ENCODE results near the gene RPL29.
"Not testable (repeated sequence)": the region's sequence is repeated elsewhere in the genome, so short reads cannot be mapped to it uniquely, and the experiment has no call there.

The RPL29 gene

GRCh38 chr3:51995346-51996163 is at the start of gene RPL29:
RPL29 (minus strand) TSS chr3:51995895; CDS start chr3:51995461, 434 bp downstream.
- DNase-seq: peak; percentile 68

GRCh38 chr3:52044869-52045619 is 49.3 kb upstream of the RPL29 start:
- DNase-seq: no peak

- DNase-seq: no peak
These were observed 48.1 kb upstream of the RPL29 start for GRCh38 chr3:52043750-52044149.

GRCh38 chr3:52043039-52043438 is 47.3 kb upstream of the RPL29 start:
- DNase-seq: not testable (repeated sequence)

GRCh38 chr3:52041118-52041731 is 45.5 kb upstream of the RPL29 start:
- peak; percentile 5 for DNase-seq

DNA sequence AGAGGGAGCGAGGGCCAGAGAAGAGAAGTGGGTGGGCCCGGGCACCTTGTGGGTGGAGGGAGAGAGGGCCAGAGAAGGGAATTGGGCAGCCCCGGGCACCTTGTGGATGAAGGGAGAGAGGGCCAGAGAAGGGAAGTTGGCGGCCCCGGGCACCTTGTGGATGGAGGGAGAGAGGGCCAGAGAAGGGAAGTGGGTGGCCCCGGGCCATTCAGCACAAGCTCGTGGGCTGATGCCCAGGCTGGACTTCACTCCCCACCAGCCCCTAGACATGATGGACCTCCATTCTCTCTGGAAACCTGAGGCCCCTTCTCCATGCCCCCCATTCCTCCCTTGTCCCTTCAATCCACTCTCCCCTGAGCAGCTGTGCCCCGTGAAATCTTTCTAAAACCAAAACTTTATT is 44.9 kb upstream of the RPL29 start:
- no peak for DNase-seq

GRCh38 chr3:52039846-52040245 is 44.2 kb upstream of the RPL29 start:
- no peak for DNase-seq

DNA sequence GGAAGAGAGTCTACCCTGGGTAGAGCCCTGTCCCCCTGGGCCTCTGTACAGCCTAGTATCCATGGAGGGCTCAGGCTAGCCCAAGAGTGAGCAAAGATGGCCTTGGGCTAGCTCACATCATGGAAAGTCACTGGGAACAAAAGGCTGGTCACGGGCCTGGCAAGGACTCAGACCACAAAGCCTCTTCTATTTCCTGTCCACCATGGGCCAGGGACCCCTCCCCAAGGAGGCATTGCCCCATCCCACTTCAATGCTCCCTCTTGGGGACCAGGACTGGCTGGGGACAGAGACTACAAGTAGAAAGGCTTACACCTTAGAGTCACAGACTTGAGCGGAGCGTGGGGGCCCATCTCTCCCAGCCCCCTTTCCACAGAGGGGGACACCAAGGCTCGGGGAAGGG is 43.7 kb upstream of the RPL29 start:
- no peak for DNase-seq

DNA sequence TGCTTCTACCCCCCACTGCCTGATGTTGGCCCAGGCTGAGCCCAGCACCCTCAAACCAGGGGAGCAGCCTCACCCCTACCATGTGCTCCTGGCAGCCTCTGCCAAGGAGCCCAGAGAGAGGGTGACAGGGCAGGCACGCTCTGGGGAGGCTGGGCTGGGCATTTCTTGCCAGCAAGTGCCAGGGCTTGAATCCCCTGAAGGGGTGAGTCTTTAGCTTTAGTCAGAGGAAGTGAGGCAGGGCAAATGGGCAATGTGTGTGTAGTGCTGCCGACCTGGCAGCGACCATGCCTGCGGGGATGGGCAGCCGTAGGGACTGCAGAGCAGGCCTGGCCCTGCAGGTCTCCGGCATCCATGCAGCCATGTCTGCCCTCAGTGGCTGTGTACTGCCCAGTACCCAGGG is 42.5 kb upstream of the RPL29 start:
- DNase-seq: no peak

GRCh38 chr3:52037291-52037690 is 41.6 kb upstream of the RPL29 start:
- no peak for DNase-seq

DNA sequence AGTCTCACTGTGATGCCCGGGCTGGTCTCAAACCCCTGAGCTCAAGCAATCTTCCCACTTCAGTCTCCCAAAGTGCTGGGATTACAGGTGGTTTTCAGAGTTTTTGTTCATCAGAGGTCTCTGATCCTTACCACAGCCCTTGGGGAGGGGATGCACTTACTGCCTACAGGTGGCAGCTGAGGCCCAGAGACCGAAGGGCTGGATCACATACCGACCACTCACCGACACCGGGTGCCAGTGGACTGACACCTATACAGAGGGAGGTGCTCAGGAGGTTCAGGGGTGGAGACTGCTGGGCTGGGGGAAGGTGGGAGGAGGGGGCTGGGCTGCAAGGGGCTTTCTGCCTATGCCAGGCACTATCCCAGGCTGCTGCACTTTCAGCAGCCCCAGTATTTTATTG is 41.1 kb upstream of the RPL29 start:
- DNase-seq: no peak

DNA sequence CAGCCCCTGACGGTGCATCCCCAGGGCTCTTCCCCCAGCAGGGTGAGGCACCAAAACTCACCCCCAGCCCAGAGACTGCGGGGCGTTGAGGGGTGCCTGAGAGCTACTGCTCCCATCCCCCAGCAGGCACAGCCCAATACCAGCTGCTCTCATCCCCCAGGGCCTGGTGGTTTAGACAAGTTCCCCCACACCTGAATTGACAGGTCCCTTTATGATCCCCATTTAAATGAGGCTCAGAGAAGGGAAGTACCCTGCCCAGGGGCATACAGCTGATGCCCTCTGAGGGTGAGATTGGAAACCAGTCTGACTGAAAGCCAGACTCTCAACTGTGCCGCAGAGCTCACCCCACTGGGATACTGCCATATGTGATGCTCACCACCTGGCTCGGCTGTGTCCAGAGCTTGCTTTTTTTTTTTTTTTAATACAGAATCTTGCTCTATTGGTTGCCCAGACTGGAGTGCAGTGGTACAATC is 40.6 kb upstream of the RPL29 start:
- no peak for DNase-seq

DNA sequence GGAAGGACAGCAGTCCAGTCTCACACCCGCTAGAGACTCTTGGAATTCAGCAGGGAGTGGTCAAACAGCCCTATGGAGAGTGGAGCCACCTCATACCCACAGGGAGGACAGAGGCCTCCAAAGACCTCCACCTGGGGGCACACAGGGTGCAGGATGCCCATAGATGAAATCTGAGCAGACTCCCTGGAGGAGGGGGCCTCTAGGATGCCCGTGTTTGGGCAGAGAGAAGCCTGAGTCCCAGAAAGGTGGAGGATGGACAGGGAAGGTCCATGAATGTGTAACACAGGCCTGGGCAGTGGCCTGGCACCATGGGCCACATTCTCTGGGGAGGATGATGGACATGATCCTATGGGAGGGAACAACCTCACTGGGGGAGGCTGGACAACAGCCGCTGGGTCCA is 39.0 kb upstream of the RPL29 start:
- DNase-seq: no peak

DNA sequence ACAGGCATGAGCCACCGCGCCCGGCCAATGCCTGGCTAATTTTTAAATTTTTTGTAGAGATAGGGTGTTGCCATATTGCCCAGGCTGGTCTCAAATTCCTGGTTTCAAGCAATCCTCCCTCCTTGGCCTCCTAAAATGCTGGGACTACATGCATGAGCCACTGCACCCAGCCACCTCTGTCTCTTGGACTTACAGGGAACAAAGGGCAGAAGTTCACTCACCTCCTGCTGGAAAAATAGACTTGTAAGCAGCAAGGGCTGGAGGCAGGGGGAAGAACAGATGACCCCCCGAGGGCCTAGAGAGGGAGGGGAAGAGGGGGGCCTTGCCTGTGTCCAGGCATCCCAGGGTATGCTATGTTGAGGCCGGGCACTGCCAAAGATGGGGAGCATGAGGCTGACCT is 38.5 kb upstream of the RPL29 start:
- no peak for DNase-seq

- DNase-seq: not testable (repeated sequence)
These were observed 38.1 kb upstream of the RPL29 start for GRCh38 chr3:52033748-52034147.

DNA sequence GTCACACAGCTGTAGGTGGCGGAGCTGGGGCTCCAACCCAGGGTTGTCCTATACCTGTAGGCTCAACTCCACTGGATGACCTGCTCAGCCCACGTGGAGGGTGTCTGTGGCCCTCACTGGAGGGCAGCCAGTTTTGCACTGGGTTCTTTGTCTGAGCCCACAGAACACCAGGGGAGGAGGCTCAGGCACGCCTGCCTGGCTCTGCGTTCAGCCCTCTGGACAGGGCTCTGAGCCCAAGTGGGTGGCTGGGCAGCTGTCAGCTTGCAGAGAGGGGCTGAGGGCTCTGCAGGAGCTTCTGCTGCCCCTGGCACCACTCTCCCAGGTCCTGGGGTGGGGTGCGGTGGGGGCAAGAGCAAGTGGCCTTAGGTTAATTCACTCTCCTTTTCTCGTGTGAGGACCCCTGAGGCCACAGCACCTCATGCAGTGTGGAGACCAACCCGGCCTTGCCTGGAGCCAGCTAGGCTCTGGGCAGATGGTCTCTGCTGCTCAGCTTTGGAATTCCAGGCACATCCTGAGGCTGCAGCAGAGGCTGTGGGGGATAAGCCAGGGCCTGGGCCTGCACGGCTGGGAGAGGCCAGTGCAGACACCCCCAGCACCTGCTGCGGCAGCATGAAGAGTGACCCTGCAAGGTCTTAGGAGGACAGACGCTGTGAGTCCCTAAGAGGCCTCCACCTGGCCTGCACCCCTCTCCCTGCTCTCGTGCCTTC is 37.2 kb upstream of the RPL29 start:
- no peak for DNase-seq

DNA sequence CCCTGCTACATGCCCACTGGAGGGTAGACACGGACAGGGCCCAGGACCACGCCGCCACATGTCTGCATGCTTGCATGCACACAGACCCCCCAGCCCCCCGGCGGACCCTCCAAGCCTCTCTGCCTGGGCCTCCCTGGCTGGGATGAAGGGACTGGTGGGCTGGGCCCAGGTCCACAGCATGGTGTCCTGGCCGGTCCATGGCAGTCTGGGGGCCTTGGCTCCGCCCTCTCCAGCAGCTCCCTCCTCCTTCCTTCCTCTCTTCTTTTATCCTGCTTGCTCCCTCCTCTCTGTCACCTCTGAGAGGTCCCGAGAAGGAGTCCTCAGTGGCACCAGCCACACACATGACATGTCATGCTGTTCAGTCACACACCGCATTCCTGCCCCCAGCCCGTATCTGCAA is 36.2 kb upstream of the RPL29 start:
- DNase-seq: no peak

DNA sequence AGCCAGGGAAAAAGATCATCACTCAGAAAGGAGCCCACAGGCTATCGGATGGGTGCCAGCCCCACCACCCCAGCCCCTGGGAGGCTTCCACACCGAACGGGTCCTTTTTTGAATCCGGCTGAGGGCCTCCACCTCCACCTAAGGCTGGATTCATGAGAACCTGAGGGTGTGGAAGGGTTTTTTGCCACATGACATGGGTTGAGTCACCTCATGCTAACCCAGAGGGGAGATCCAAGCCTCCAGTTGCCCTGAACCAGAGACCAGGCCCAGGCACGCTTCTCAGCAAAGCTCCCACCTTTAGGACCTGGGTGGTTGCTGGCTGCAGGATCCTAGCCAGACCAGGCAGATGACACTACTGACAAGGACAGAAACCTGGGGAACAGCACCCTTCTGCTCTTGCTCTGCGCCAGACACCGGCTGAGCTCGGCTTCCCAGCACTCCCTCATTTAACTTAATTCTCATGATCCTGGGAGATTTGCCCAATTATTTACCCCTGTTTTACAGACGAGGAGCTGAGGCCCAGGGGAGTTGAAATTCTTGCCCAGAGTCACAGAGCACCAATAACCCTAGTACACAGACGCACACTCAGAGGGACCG is 35.1 kb upstream of the RPL29 start:
- no peak for DNase-seq

DNA sequence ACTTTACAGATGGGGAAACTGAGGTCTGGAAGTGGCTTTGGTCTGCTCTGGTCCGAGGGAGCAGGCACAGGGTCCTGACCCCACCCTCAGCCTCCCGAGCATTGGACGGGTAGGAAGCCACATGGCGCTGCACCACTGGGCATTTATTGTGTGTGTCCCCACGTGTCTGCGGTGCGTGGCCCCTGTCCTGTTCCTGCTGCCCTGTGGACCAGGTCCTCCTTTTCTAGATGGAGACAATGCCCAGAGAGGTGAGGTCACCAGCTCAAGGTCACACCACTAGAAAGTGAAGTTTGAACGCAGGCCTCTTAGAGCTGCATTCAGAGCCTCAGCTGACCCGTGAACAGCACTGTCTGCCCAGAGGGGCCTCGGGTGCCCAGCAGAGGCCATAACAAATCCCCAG is 33.8 kb upstream of the RPL29 start:
- DNase-seq: no peak

GRCh38 chr3:52029053-52029452 is 33.4 kb upstream of the RPL29 start:
- DNase-seq: no peak

GRCh38 chr3:52028572-52028971 is 32.9 kb upstream of the RPL29 start:
- DNase-seq: no peak

- peak; percentile 64 for DNase-seq
These were observed 30.3 kb upstream of the RPL29 start for GRCh38 chr3:52026041-52026440.

- DNase-seq: no peak
These were observed 29.8 kb upstream of the RPL29 start for GRCh38 chr3:52025453-52025852.

Data from NCI-H1694 treated with DMSO at 0.1 percent for 48 hours (cell line).